Mucosa of rectum (tissue), 2 donors: Measurements from ENCODE around the gene PLPP3.

Experiments
- H3K27ac ChIP-seq, 2 donors: one replicate each; pipeline ENCODE4 v1.7.0; 2013; ENCODE audit warnings: inconsistent platforms in 2 of 2, low read depth in 2 of 2, low read length in 2 of 2
- H3K27me3 ChIP-seq, 2 donors: one replicate each; pipeline ENCODE4 v1.7.0; 2013; ENCODE audit warnings: low read length in 2 of 2; ENCODE audit not compliant: control insufficient read depth in 2 of 2, insufficient read depth in 2 of 2
- H3K36me3 ChIP-seq, 2 donors: one replicate each; pipeline ENCODE4 v1.7.0; 2013; ENCODE audit warnings: low read length in 2 of 2; ENCODE audit not compliant: control insufficient read depth in 2 of 2, insufficient read depth in 2 of 2
- H3K4me1 ChIP-seq, 2 donors: one replicate each; pipeline ENCODE4 v1.7.0; 2013; ENCODE audit warnings: low read length in 2 of 2, mild to moderate bottlenecking in 1 of 2; ENCODE audit not compliant: control insufficient read depth in 2 of 2, insufficient read depth in 2 of 2
- H3K4me3 ChIP-seq, 2 donors: one replicate each; pipeline ENCODE4 v1.7.0; 2013; ENCODE audit warnings: low read length in 2 of 2
- H3K9ac ChIP-seq, 2 donors: one replicate each; pipeline ENCODE4 v1.7.0; 2013; ENCODE audit warnings: low read length in 2 of 2, low read depth in 1 of 2, mild to moderate bottlenecking in 1 of 2
- H3K9me3 ChIP-seq, 2 donors: one replicate each; pipeline ENCODE4 v1.7.0; 2013; ENCODE audit warnings: low read length in 2 of 2; ENCODE audit not compliant: control insufficient read depth in 2 of 2
- donor health status: healthy.
- donor health status: Normal muscosa, but diverticular disease.

Gene PLPP3

GRCh38 chr1:56502700-56503245, 76.6 kb downstream of the PLPP3 start:
- H3K36me3 ChIP-seq = peaks cover 2 to 6% of the 10 kb centered on the region in 2 donors
- no peaks in the 10 kb centered on the region for H3K9me3 ChIP-seq
- no peak overlapping the region for H3K27ac ChIP-seq
- H3K27me3 ChIP-seq = no peaks in the 10 kb centered on the region
- H3K4me1 ChIP-seq = peaks cover 14 to 21% of the 10 kb centered on the region in 2 donors
- no peak overlapping the region for H3K9ac ChIP-seq
- H3K4me3 ChIP-seq = no peak overlapping the region

- Histone ChIP-seq H3K9ac (no peak overlapping the region), H3K4me3 (no peak overlapping the region), H3K4me1 (peaks cover 10 to 12% of the 10 kb centered on the region in 2 donors), H3K9me3 (no peaks in the 10 kb centered on the region), H3K27me3 (no peaks in the 10 kb centered on the region), H3K36me3 (peaks cover 0 to 5% of the 10 kb centered on the region in 2 donors), H3K27ac (no peak overlapping the region)
Observed at GRCh38 chr1:56501888-56502287, 77.5 kb downstream of the PLPP3 start.

DNA sequence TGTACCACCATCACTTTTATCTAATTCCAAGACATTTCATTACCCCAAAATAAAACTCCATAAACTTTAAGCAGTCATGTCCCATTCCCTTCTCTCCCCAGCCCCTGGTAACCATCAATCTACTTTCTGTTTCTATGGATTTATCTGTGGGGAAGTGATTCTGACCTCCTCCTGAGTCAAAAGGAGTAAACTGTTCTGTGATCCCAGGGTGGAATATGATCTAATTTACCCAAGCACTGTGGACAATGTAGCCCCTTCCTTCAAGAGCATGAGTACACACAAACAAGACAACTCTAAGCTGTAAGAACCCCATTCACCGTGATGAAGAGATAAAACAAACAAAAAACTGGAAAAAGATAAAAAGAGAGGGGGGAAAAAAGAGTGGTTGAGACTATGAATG, 77.9 kb downstream of the PLPP3 start:
- Histone ChIP-seq H3K27me3 (no peaks in the 10 kb centered on the region), H3K36me3 (peaks cover 0 to 10% of the 10 kb centered on the region in 2 donors), H3K27ac (no peak overlapping the region), H3K4me3 (no peak overlapping the region), H3K4me1 (peaks cover 6 to 7% of the 10 kb centered on the region in 2 donors), H3K9ac (no peak overlapping the region), H3K9me3 (no peaks in the 10 kb centered on the region)

DNA sequence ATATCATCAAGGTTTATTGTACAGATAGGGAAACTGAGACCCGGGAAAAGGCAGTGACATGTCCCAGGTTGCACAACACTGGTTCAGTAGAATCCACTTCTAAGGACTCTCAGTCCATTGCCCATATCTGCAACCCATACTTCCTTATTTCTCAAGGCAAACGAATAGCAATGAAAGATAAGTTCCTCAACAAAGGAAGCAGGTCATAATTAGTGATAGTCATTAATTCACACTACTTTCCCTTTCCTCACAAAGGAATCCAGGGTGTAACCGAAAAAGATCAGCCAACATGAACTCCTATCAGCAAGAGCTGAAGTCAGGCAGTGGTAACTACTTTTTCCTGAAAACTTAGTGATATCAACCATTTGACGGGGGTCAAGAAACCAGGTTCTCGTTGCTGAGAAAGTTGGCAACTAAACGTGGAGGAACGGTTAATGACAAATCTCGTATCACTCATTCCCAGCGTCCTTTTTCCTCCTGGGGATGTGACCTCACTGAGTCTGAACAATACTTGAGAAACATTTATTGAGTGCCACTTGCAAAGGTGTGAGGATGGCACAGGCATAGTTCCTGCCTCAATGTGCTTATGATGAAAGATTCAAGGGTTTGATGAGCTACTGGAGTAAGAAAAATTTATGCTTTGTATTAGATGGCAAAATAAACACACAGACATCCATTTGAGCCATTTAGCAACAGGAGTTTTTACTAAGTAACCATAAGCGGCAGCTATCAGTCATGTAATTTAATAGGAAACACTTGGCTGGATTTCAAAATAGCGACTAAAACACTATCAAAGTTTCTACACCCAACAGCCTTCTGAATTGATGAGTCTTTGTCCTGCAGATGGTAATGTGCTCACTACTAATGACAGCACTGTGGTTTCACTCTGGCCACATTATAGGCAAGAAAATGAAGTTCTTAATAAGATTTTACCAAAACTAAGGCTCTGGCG, 82.3 kb downstream of the PLPP3 start:
- H3K36me3 ChIP-seq = peaks cover 12 to 21% of the 10 kb centered on the region in 2 donors

DNA sequence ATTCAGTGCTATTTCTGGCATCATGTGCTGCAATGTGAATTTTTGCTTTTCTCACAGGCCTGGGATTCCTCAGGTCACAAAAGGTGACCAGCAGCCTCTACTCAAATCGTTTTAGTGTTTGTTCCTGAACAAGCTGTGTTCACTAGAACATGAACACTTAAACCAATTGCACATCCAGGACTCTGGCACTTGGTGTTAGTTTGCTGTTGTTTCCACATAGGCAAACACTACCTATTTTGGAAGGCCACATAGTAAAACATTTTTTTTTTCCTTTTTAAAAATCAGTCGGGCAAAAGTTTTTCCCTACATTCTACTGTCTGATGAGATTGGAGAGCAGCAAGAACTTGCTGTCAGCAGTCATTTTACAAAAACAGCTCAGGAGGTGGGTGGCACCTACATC, 83.2 kb downstream of the PLPP3 start:
- Histone ChIP-seq H3K27ac (no peak overlapping the region), H3K36me3 (peaks cover 12 to 21% of the 10 kb centered on the region in 2 donors), H3K4me1 (no peaks in the 10 kb centered on the region), H3K9me3 (no peaks in the 10 kb centered on the region), H3K27me3 (no peaks in the 10 kb centered on the region), H3K9ac (no peak overlapping the region), H3K4me3 (no peak overlapping the region)

More for the DNA sequence above, 82.3 kb downstream of the PLPP3 start:
- Histone ChIP-seq H3K9ac (no peak overlapping the region), H3K9me3 (no peaks in the 10 kb centered on the region), H3K4me1 (no peaks in the 10 kb centered on the region), H3K27ac (no peak overlapping the region), H3K4me3 (no peak overlapping the region), H3K27me3 (no peaks in the 10 kb centered on the region)

GRCh38 chr1:56495538-56495937, 83.8 kb downstream of the PLPP3 start:
- Histone ChIP-seq H3K27me3 (no peaks in the 10 kb centered on the region), H3K9me3 (no peaks in the 10 kb centered on the region), H3K4me3 (no peak overlapping the region), H3K36me3 (peaks cover 12 to 21% of the 10 kb centered on the region in 2 donors), H3K4me1 (no peaks in the 10 kb centered on the region), H3K9ac (no peak overlapping the region), H3K27ac (no peak overlapping the region)

GRCh38 chr1:56494306-56494705, 85.1 kb downstream of the PLPP3 start:
- Histone ChIP-seq H3K4me1 (no peaks in the 10 kb centered on the region), H3K9me3 (no peaks in the 10 kb centered on the region), H3K9ac (no peak overlapping the region), H3K36me3 (peaks cover 12 to 21% of the 10 kb centered on the region in 2 donors), H3K27me3 (no peaks in the 10 kb centered on the region), H3K4me3 (no peak overlapping the region), H3K27ac (no peak overlapping the region)

- Histone ChIP-seq H3K9me3 (no peaks in the 10 kb centered on the region), H3K9ac (no peak overlapping the region), H3K36me3 (peaks cover 12 to 21% of the 10 kb centered on the region in 2 donors), H3K4me3 (no peak overlapping the region), H3K27ac (no peak overlapping the region), H3K27me3 (no peaks in the 10 kb centered on the region), H3K4me1 (no peaks in the 10 kb centered on the region)
Observed at GRCh38 chr1:56493826-56494225, 85.5 kb downstream of the PLPP3 start.

GRCh38 chr1:56491441-56491840, 87.9 kb downstream of the PLPP3 start:
- H3K36me3 ChIP-seq = peaks cover 12 to 13% of the 10 kb centered on the region in 2 donors

DNA sequence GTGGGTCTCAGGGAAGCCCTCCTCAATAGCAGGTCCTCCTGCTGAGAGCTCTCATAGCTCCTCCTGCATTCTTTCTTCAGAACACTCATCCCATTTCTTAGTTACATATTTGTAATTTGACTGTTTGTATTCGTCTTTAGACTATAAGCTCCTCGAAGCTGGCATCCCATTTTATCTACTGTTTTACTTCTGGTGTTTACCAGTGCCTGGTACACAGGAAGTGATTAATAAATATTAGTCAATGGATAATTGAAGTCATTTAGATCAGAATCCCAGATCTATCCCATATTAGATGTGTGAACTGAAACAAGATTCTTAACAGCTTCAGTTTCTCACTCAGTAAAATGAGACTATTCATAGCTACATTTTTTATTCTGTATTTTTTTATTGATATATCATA, 88.7 kb downstream of the PLPP3 start:
- Histone ChIP-seq H3K4me3 (no peak overlapping the region), H3K27ac (no peak overlapping the region), H3K36me3 (peaks cover 6% of the 10 kb centered on the region in 2 donors), H3K4me1 (no peaks in the 10 kb centered on the region), H3K9ac (no peak overlapping the region), H3K9me3 (no peaks in the 10 kb centered on the region), H3K27me3 (no peaks in the 10 kb centered on the region)

More at GRCh38 chr1:56491441-56491840, 87.9 kb downstream of the PLPP3 start:
- Histone ChIP-seq H3K9me3 (no peaks in the 10 kb centered on the region), H3K4me1 (no peaks in the 10 kb centered on the region), H3K4me3 (no peak overlapping the region), H3K27me3 (no peaks in the 10 kb centered on the region), H3K27ac (no peak overlapping the region), H3K9ac (no peak overlapping the region)
